ENCODE results near the gene NKX2-3. TPM values are rescaled to one million over a fixed set of nuclear protein-coding genes. Genes with fewer than 3 reads are reported as not detected.

The NKX2-3 gene
- total RNA-seq, 4 donors from 2014 or later = 0.54 TPM; not detected in 3

GRCh38 chr10:99551616-99552015 is 18.9 kb downstream of the NKX2-3 start:
- no peak overlapping the region for H3K4me3 ChIP-seq
- WGBS, 2 donors (ENCODE audit: low coverage in 1 of 2) = 20% methylated on average over 2 of the region's 3 CpGs; no CpG with 5 or more reads in 1 of the 2 donors
- no peaks in the 10 kb centered on the region for H3K4me1 ChIP-seq
- peaks cover 88% of the 10 kb centered on the region for H3K27me3 ChIP-seq
- no peak overlapping the region for H3K27ac ChIP-seq
- H3K36me3 ChIP-seq = no peaks in the 10 kb centered on the region
- no peak for ATAC-seq
- no peaks in the 10 kb centered on the region for H3K9me3 ChIP-seq
- TF ChIP-seq CTCF (IDR thresholded peaks at IDR 0.05) (no peak), EP300 (IDR thresholded peaks at IDR 0.05) (no peak), POLR2AphosphoS5 (IDR thresholded peaks at IDR 0.05) (no peak), POLR2A (IDR thresholded peaks at IDR 0.05) (no peak)

- Histone ChIP-seq H3K4me1 (no peaks in the 10 kb centered on the region), H3K27ac (no peak overlapping the region), H3K4me3 (no peak overlapping the region), H3K27me3 (peaks cover 86% of the 10 kb centered on the region), H3K36me3 (no peaks in the 10 kb centered on the region), H3K9me3 (no peaks in the 10 kb centered on the region)
- 52 to 60% methylated on average over 7 to 8 of the region's 11 CpGs for WGBS, 2 donors (ENCODE audit: low coverage in 1 of 2)
- no peak for ATAC-seq
- TF ChIP-seq EP300 (IDR thresholded peaks at IDR 0.05) = no peak
- no peak for TF ChIP-seq POLR2A (IDR thresholded peaks at IDR 0.05)
- no peak for TF ChIP-seq POLR2AphosphoS5 (IDR thresholded peaks at IDR 0.05)
- TF ChIP-seq CTCF (IDR thresholded peaks at IDR 0.05) = no peak
These were observed 22.6 kb downstream of the NKX2-3 start for GRCh38 chr10:99555371-99555770.

GRCh38 chr10:99555825-99556523 is 23.2 kb downstream of the NKX2-3 start:
- Histone ChIP-seq H3K9me3 (no peaks in the 10 kb centered on the region), H3K27me3 (peaks cover 82% of the 10 kb centered on the region), H3K4me3 (no peak overlapping the region), H3K4me1 (no peaks in the 10 kb centered on the region), H3K36me3 (no peaks in the 10 kb centered on the region), H3K27ac (no peak overlapping the region)
- no peak for ATAC-seq
- no peak for TF ChIP-seq POLR2A (IDR thresholded peaks at IDR 0.05)
- no peak for TF ChIP-seq POLR2AphosphoS5 (IDR thresholded peaks at IDR 0.05)
- TF ChIP-seq CTCF (IDR thresholded peaks at IDR 0.05) = no peak
- no peak for TF ChIP-seq EP300 (IDR thresholded peaks at IDR 0.05)
- 24 to 44% methylated on average over 4 to 6 of the region's 6 CpGs for WGBS, 2 donors (ENCODE audit: low coverage in 1 of 2)

GRCh38 chr10:99557044-99557443 is 24.3 kb downstream of the NKX2-3 start:
- 50 to 81% methylated on average over 2 to 3 of the region's 5 CpGs for WGBS, 2 donors (ENCODE audit: low coverage in 1 of 2)
- Histone ChIP-seq H3K36me3 (no peaks in the 10 kb centered on the region), H3K27me3 (peaks cover 76% of the 10 kb centered on the region), H3K4me1 (no peaks in the 10 kb centered on the region), H3K9me3 (no peaks in the 10 kb centered on the region), H3K4me3 (no peak overlapping the region), H3K27ac (no peak overlapping the region)
- TF ChIP-seq EP300 (IDR thresholded peaks at IDR 0.05) = no peak
- TF ChIP-seq POLR2A (IDR thresholded peaks at IDR 0.05) = no peak
- TF ChIP-seq CTCF (IDR thresholded peaks at IDR 0.05) = no peak
- no peak for TF ChIP-seq POLR2AphosphoS5 (IDR thresholded peaks at IDR 0.05)
- no peak for ATAC-seq

- TF ChIP-seq CTCF (IDR thresholded peaks at IDR 0.05) (no peak), POLR2AphosphoS5 (IDR thresholded peaks at IDR 0.05) (no peak), EP300 (IDR thresholded peaks at IDR 0.05) (no peak), POLR2A (IDR thresholded peaks at IDR 0.05) (no peak)
- H3K9me3 ChIP-seq = no peaks in the 10 kb centered on the region
- H3K27me3 ChIP-seq = peaks cover 61% of the 10 kb centered on the region
These were observed 26.0 kb downstream of the NKX2-3 start for GRCh38 chr10:99558708-99559107.

More at GRCh38 chr10:99558708-99559107, 26.0 kb downstream of the NKX2-3 start:
- Histone ChIP-seq H3K4me3 (no peak overlapping the region), H3K4me1 (no peaks in the 10 kb centered on the region), H3K36me3 (no peaks in the 10 kb centered on the region), H3K27ac (no peak overlapping the region)
- no peak for ATAC-seq
- 64% methylated on average over 4 of the region's 4 CpGs; no CpG with 5 or more reads in 1 of the 2 donors for WGBS, 2 donors (ENCODE audit: low coverage in 1 of 2)
